HEK293 (cell line): ENCODE data around the gene CDH12.

Source experiments
- CTCF ChIA-PET: fragments of 350-600 bp; formaldehyde crosslinking; extraction: SDS; loops from one replicate; lab custom pipeline; 2021; ENCODE audit warnings: antibody characterized with exemption; lab: Yijun Ruan, JAX
- POLR2A ChIA-PET: fragments of 300-600 bp; formaldehyde crosslinking; extraction: SDS; loops from one replicate; lab custom pipeline; 2020; ENCODE audit warnings: antibody characterized with exemption, inconsistent platforms; lab: Yijun Ruan, JAX
- H3K27ac ChIP-seq: fragments of 200-500 bp; sonication (Bioruptor generic); 2 replicates; pipeline ENCODE4 v1.5.1; 2014; ENCODE audit warnings: low read depth, low read length, control low read depth, inconsistent platforms; ENCODE audit errors: extremely low read depth
- H3K36me3 ChIP-seq, 2 experiments: fragments of 200-500 bp in 1 of 2; sonication (Bioruptor generic) in 1 of 2; 1 replicate in 1 of 2; 2 replicates in 1 of 2; pipeline ENCODE4 v1.5.1; 2014 to 2017; ENCODE audit warnings: inconsistent platforms in 2 of 2, low read length in 2 of 2; ENCODE audit not compliant: control insufficient read depth in 2 of 2, insufficient read depth in 1 of 2
- H3K4me1 ChIP-seq: fragments of 200-500 bp; sonication (Bioruptor generic); 2 replicates; pipeline ENCODE4 v1.5.1; 2014; ENCODE audit warnings: mild to moderate bottlenecking, low read length, inconsistent platforms; ENCODE audit not compliant: control insufficient read depth, insufficient read depth
- H3K4me3 ChIP-seq: 2 replicates; pipeline ENCODE4 v1.5.1; 2011; ENCODE audit warnings: low read depth, mild to moderate bottlenecking, control low read depth, low read length, moderate library complexity
- H3K9me3 ChIP-seq: fragments of 200-500 bp; sonication (Bioruptor generic); 2 replicates; pipeline ENCODE4 v1.5.1; 2014; ENCODE audit warnings: low read depth, low read length, inconsistent platforms; ENCODE audit not compliant: control insufficient read depth, insufficient read depth
- KLF7 ChIP-seq: fragments of 450-650 bp; formaldehyde crosslinking; IDR thresholded peaks from 2 replicates; pipeline ENCODE4 v1.5.1; 2016; ENCODE audit warnings: missing biosample characterization, missing genetic modification characterization, borderline replicate concordance
- MYNN ChIP-seq: fragments of 450-650 bp; formaldehyde crosslinking; IDR thresholded peaks from 2 replicates; pipeline ENCODE4 v1.5.1; 2016; ENCODE audit warnings: missing biosample characterization, missing genetic modification characterization, borderline replicate concordance
- SETDB1 ChIP-seq: IDR thresholded peaks from one replicate; pipeline ENCODE4 v1.6.1; 2017; ENCODE audit warnings: mild to moderate bottlenecking, low read length, moderate library complexity, mixed read lengths; ENCODE audit not compliant: insufficient read length
- ZNF174 ChIP-seq: fragments of 450-650 bp; formaldehyde crosslinking; IDR thresholded peaks from 2 replicates; pipeline ENCODE4 v1.5.0; 2017; ENCODE audit warnings: missing biosample characterization, mild to moderate bottlenecking, missing genetic modification characterization
- ZNF248 ChIP-seq: fragments of 450-650 bp; formaldehyde crosslinking; IDR thresholded peaks from 2 replicates; pipeline ENCODE4 v1.5.1; 2017; ENCODE audit warnings: missing biosample characterization, missing genetic modification characterization
- ZNF274 ChIP-seq, 2 experiments: fragments of 200-500 bp in 1 of 2; fragments of 450-650 bp in 1 of 2; sonication (Bioruptor generic) in 1 of 2; formaldehyde crosslinking in 1 of 2; IDR thresholded peaks; 2 replicates each; pipeline versions ENCODE4 v1.5.1 to v1.6.1; 2014 to 2016; ENCODE audit warnings: borderline replicate concordance in 1 of 2, inconsistent platforms in 1 of 2, low read length in 1 of 2, missing biosample characterization in 1 of 2, missing genetic modification characterization in 1 of 2
- ZNF423 ChIP-seq: fragments of 450-650 bp; formaldehyde crosslinking; IDR thresholded peaks from 2 replicates; pipeline ENCODE4 v1.5.1; 2016; ENCODE audit warnings: missing biosample characterization, missing genetic modification characterization
- ZNF433 ChIP-seq: fragments of 450-650 bp; formaldehyde crosslinking; IDR thresholded peaks from 2 replicates; pipeline ENCODE4 v1.5.1; 2016; ENCODE audit warnings: missing biosample characterization, missing genetic modification characterization, low read depth
- ZNF48 ChIP-seq: fragments of 450-650 bp; formaldehyde crosslinking; IDR thresholded peaks from 2 replicates; pipeline ENCODE4 v1.5.1; 2016; ENCODE audit warnings: missing biosample characterization, missing genetic modification characterization
- ZNF549 ChIP-seq: fragments of 450-650 bp; IDR thresholded peaks from 2 replicates; pipeline ENCODE4 v1.5.1; 2018; ENCODE audit warnings: missing biosample characterization, missing genetic modification characterization, mild to moderate bottlenecking, inconsistent platforms, moderate library complexity
- ZNF791 ChIP-seq: fragments of 450-650 bp; formaldehyde crosslinking; IDR thresholded peaks from 2 replicates; pipeline ENCODE4 v1.5.1; 2016; ENCODE audit warnings: missing biosample characterization, missing genetic modification characterization
- ZNF830 ChIP-seq: fragments of 450-650 bp; IDR thresholded peaks from 2 replicates; pipeline ENCODE4 v1.5.0; 2018; ENCODE audit warnings: missing biosample characterization, missing genetic modification characterization, low read depth, mild to moderate bottlenecking, moderate library complexity
- ZNF843 ChIP-seq: fragments of 450-650 bp; formaldehyde crosslinking; IDR thresholded peaks from 2 replicates; pipeline ENCODE4 v1.5.1; 2016; ENCODE audit warnings: missing biosample characterization, missing genetic modification characterization
- TF ChIP-seq, protein P1 (sequence below): fragments of 450-650 bp; formaldehyde crosslinking; IDR thresholded peaks from 2 replicates; pipeline ENCODE4 v1.5.1; 2016; ENCODE audit warnings: missing biosample characterization, missing genetic modification characterization
- TF ChIP-seq, protein P2 (sequence below): fragments of 450-650 bp; formaldehyde crosslinking; conservative IDR thresholded peaks from 2 replicates; pipeline ENCODE4 v1.5.1; 2016; ENCODE audit warnings: low read depth, missing biosample characterization, missing genetic modification characterization
- TF ChIP-seq, protein P3 (sequence below): fragments of 450-650 bp; formaldehyde crosslinking; IDR thresholded peaks from 2 replicates; pipeline ENCODE4 v1.5.0; 2017; ENCODE audit warnings: missing biosample characterization, missing genetic modification characterization, borderline replicate concordance

The CDH12 gene

GRCh38 chr5:21847300-21847699 is 1005.8 kb downstream of the CDH12 start (continued):
- no peak for TF ChIP-seq ZNF843 (tag by site-specific recombination)

- no peaks in the 10 kb centered on the region for H3K36me3 ChIP-seq
- H3K27ac ChIP-seq, result no peak overlapping the region
- H3K4me1 ChIP-seq, result no peaks in the 10 kb centered on the region
- no peak overlapping the region for H3K4me3 ChIP-seq
- TF ChIP-seq, protein P1, sequence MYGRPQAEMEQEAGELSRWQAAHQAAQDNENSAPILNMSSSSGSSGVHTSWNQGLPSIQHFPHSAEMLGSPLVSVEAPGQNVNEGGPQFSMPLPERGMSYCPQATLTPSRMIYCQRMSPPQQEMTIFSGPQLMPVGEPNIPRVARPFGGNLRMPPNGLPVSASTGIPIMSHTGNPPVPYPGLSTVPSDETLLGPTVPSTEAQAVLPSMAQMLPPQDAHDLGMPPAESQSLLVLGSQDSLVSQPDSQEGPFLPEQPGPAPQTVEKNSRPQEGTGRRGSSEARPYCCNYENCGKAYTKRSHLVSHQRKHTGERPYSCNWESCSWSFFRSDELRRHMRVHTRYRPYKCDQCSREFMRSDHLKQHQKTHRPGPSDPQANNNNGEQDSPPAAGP, result no peak
- TF ChIP-seq, all 188 proteins: peak for 0
- ChIA-PET POLR2A (no interaction called here), CTCF (interaction anchor here (1.0 kb wide), 1 partner anchor 11 kb away, joined by 4 read pairs; no protein-coding TSS in a partner anchor)
- no peaks in the 10 kb centered on the region for H3K9me3 ChIP-seq
Observed at GRCh38 chr5:21844960-21845359, 1008.2 kb downstream of the CDH12 start.

DNA sequence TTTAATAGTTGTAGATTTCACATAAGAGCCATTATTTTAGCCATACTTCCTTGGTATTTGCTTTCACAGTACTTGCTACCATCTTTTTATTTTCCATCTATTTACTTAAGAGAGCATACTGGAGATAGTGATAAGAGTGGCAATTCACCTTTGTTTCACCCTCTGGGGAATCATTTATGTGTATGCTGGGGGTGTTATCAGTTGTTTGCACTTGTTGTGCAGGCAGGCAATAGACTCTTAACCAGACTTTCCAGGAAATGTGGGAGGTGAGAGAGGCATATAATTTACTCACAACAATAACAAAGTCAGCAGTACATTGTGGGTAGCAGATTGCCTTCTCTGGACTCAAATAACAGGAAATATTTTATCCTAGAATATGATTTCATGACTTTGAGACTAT is 1018.3 kb downstream of the CDH12 start:
- TF ChIP-seq ZNF423 (tag by site-specific recombination) (no peak), SETDB1 (no peak)
- TF ChIP-seq, all 188 proteins: peak for 0
- POLR2A ChIA-PET, result no interaction called here
- no peaks in the 10 kb centered on the region for H3K4me1 ChIP-seq
- no peaks in the 10 kb centered on the region for H3K9me3 ChIP-seq
- CTCF ChIA-PET, result no interaction called here
- H3K27ac ChIP-seq, result no peak overlapping the region
- no peak overlapping the region for H3K4me3 ChIP-seq
- H3K36me3 ChIP-seq, result no peaks in the 10 kb centered on the region

- H3K27ac ChIP-seq, result no peak overlapping the region
- POLR2A ChIA-PET, result no interaction called here
- H3K36me3 ChIP-seq, result no peaks in the 10 kb centered on the region
- TF ChIP-seq ZNF433 (tag by site-specific recombination), result no peak
- H3K4me3 ChIP-seq, result no peak overlapping the region
- H3K9me3 ChIP-seq, result no peaks in the 10 kb centered on the region
- no peaks in the 10 kb centered on the region for H3K4me1 ChIP-seq
- CTCF ChIA-PET, result interaction anchor here (0.6 kb wide), 1 partner anchor 89 kb away, joined by 3 read pairs; no protein-coding TSS in a partner anchor
Observed at GRCh38 chr5:21831145-21831787, 1021.9 kb downstream of the CDH12 start.

GRCh38 chr5:21826884-21827283 is 1026.3 kb downstream of the CDH12 start:
- no peaks in the 10 kb centered on the region for H3K9me3 ChIP-seq
- H3K4me3 ChIP-seq, result no peak overlapping the region
- no peaks in the 10 kb centered on the region for H3K36me3 ChIP-seq
- H3K4me1 ChIP-seq, result no peaks in the 10 kb centered on the region
- no peak overlapping the region for H3K27ac ChIP-seq
- POLR2A ChIA-PET, result no interaction called here
- CTCF ChIA-PET, result no interaction called here
- TF ChIP-seq ZNF274 (IDR thresholded peaks at IDR 0.05; ENCODE audit: low read length) (no peak), ZNF274 (tag by site-specific recombination; IDR thresholded peaks at IDR 0.05; ENCODE audit: borderline replicate concordance) (no peak), ZNF248 (no peak), KLF7 (no peak), MYNN (tag by site-specific recombination) (no peak), ZNF48 (tag by site-specific recombination) (no peak), ZNF433 (tag by site-specific recombination) (no peak), ZNF549 (tag by site-specific recombination) (no peak), ZNF791 (tag by site-specific recombination) (no peak), ZNF174 (tag by site-specific recombination) (no peak), ZNF830 (tag by site-specific recombination) (no peak)
- TF ChIP-seq, protein P2, sequence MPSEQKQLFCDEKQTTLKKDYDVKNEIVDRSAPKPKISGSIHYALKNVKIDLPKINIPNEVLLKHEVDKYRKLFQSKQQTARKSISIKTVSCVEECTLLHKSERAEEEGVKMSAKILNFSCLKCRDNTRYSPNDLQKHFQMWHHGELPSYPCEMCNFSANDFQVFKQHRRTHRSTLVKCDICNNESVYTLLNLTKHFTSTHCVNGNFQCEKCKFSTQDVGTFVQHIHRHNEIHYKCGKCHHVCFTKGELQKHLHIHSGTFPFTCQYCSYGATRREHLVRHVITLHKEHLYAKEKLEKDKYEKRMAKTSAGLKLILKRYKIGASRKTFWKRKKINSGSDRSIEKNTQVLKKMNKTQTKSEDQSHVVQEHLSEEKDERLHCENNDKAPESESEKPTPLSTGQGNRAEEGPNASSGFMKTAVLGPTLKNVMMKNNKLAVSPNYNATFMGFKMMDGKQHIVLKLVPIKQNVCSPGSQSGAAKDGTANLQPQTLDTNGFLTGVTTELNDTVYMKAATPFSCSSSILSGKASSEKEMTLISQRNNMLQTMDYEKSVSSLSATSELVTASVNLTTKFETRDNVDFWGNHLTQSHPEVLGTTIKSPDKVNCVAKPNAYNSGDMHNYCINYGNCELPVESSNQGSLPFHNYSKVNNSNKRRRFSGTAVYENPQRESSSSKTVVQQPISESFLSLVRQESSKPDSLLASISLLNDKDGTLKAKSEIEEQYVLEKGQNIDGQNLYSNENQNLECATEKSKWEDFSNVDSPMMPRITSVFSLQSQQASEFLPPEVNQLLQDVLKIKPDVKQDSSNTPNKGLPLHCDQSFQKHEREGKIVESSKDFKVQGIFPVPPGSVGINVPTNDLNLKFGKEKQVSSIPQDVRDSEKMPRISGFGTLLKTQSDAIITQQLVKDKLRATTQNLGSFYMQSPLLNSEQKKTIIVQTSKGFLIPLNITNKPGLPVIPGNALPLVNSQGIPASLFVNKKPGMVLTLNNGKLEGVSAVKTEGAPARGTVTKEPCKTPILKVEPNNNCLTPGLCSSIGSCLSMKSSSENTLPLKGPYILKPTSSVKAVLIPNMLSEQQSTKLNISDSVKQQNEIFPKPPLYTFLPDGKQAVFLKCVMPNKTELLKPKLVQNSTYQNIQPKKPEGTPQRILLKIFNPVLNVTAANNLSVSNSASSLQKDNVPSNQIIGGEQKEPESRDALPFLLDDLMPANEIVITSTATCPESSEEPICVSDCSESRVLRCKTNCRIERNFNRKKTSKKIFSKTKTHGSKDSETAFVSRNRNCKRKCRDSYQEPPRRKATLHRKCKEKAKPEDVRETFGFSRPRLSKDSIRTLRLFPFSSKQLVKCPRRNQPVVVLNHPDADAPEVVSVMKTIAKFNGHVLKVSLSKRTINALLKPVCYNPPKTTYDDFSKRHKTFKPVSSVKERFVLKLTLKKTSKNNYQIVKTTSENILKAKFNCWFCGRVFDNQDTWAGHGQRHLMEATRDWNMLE (tag by site-specific recombination), result no peak
- TF ChIP-seq, protein P3, sequence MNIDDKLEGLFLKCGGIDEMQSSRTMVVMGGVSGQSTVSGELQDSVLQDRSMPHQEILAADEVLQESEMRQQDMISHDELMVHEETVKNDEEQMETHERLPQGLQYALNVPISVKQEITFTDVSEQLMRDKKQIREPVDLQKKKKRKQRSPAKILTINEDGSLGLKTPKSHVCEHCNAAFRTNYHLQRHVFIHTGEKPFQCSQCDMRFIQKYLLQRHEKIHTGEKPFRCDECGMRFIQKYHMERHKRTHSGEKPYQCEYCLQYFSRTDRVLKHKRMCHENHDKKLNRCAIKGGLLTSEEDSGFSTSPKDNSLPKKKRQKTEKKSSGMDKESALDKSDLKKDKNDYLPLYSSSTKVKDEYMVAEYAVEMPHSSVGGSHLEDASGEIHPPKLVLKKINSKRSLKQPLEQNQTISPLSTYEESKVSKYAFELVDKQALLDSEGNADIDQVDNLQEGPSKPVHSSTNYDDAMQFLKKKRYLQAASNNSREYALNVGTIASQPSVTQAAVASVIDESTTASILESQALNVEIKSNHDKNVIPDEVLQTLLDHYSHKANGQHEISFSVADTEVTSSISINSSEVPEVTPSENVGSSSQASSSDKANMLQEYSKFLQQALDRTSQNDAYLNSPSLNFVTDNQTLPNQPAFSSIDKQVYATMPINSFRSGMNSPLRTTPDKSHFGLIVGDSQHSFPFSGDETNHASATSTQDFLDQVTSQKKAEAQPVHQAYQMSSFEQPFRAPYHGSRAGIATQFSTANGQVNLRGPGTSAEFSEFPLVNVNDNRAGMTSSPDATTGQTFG (tag by site-specific recombination), result no peak
